Osteoblast (primary cell): ENCODE data around the gene PRKAR1B. TPM values are rescaled to one million over a fixed set of nuclear protein-coding genes. Genes with fewer than 3 reads are reported as not detected.

Experiments used
- DNase-seq: peaks from one replicate; pipeline ENCODE4 v3.0.0; 2011; ENCODE audit warnings: low spot score, mixed read lengths; ENCODE audit not compliant: insufficient read length; ENCODE audit errors: missing footprints
- H2AFZ ChIP-seq: 2 replicates; pipeline ENCODE4 v1.6.0; 2011; ENCODE audit warnings: mild to moderate bottlenecking, low read length
- H3K27ac ChIP-seq: 2 replicates; pipeline ENCODE4 v1.5.1; 2011; ENCODE audit warnings: mild to moderate bottlenecking, low read depth, low read length, moderate library complexity
- H3K27me3 ChIP-seq: 2 replicates; pipeline ENCODE4 v1.6.0; 2012; ENCODE audit warnings: mild to moderate bottlenecking, control low read depth, inconsistent platforms, low read length, moderate library complexity; ENCODE audit not compliant: insufficient read depth
- H3K36me3 ChIP-seq: 2 replicates; pipeline ENCODE4 v1.5.1; 2011; ENCODE audit warnings: mild to moderate bottlenecking, low read length, control low read depth, moderate library complexity; ENCODE audit not compliant: insufficient read depth
- H3K4me1 ChIP-seq: 2 replicates; pipeline ENCODE4 v1.5.1; 2011; ENCODE audit warnings: mild to moderate bottlenecking, low read length, control low read depth, moderate library complexity; ENCODE audit not compliant: insufficient read depth
- H3K4me2 ChIP-seq: 2 replicates; pipeline ENCODE4 v1.6.0; 2011; ENCODE audit warnings: mild to moderate bottlenecking, low read length; ENCODE audit not compliant: insufficient read depth
- H3K4me3 ChIP-seq: fragments of 200-600 bp; sonication (generic); 3 replicates; pipeline ENCODE4 v1.5.1; 2012; ENCODE audit warnings: mild to moderate bottlenecking, low read length, inconsistent platforms; ENCODE audit not compliant: insufficient read depth
- H3K79me2 ChIP-seq: 2 replicates; pipeline ENCODE4 v1.6.0; 2012; ENCODE audit warnings: mild to moderate bottlenecking, low read length, control low read depth, inconsistent platforms; ENCODE audit not compliant: insufficient read depth
- H3K9me3 ChIP-seq: 2 replicates; pipeline ENCODE4 v1.5.1; 2011; ENCODE audit warnings: low read depth, low read length, control low read depth
- H4K20me1 ChIP-seq: 2 replicates; pipeline ENCODE4 v1.6.0; 2012; ENCODE audit warnings: mild to moderate bottlenecking, low read length, control low read depth; ENCODE audit not compliant: insufficient read depth
- total RNA-seq: library from RNA; depleted of rRNA; stranded (reverse); fragments of >200 nt; gene quantifications from 2 replicates; pipeline ENCODE4 v1.2.3, GENCODE V29; 2012
- TF ChIP-seq, protein P1 (sequence below): IDR thresholded peaks from 2 replicates; pipeline ENCODE4 v1.5.1; 2011; ENCODE audit warnings: mild to moderate bottlenecking, low read depth, low read length, moderate library complexity; ENCODE audit errors: extremely low read depth

Gene PRKAR1B
- total RNA-seq, 1 donor, result 6.5 TPM

DNA sequence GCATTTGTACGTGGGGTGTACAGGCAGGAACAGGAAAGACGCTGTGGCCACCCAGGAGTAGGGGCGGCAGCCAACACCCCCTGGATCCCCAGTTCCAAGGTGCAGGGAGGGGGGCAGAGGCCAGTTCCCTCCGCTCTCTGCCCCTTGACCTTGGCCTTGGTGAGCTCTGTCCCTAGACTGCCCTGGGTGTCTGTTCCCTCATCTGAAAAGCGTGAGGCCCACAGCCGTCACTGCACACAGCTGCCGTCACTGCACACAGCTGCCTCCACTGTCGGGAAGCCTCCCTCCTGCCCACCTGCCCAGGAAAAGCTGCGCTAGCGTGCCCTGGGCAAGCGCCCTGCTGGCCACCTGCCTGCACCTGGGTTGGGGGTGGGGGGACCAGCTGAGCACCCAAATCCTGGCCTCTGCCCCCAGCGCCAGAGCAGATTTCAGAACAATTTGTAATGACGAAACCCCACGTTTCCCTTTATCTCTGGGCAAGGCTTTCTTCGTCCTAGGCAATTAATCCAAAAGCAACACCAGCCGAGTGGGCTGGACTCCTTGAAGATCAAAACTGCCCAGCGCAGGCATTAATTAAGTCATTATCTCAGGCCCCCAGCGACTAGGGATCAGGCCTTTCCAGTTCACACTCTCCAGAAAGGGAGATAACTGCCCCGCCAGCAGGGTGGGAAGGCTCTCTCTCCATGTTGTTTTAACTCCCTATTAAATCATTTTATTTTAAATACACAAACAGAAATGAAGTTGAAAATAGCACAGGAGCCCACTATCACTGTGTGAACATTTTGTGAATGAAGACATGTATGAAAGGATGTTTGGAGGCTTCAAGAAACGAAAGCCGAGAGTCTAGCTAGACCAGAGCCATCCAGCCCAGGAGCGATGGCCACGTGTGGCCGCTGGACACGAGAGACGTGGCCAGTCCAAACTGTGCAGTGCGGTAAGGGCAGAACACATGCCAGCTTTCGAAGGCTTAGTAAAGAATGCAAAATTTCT lies 203.4 kb downstream of the PRKAR1B start:
- Histone ChIP-seq H4K20me1 (peaks cover 12% of the 10 kb centered on the region), H3K79me2 (peaks cover 1% of the 10 kb centered on the region), H3K36me3 (no peaks in the 10 kb centered on the region), H2AFZ (no peak overlapping the region), H3K4me2 (no peak overlapping the region), H3K27ac (no peak overlapping the region), H3K4me1 (peaks cover 17% of the 10 kb centered on the region), H3K27me3 (peaks cover 24% of the 10 kb centered on the region), H3K4me3 (no peak overlapping the region), H3K9me3 (no peaks in the 10 kb centered on the region)
- TF ChIP-seq, protein P1, sequence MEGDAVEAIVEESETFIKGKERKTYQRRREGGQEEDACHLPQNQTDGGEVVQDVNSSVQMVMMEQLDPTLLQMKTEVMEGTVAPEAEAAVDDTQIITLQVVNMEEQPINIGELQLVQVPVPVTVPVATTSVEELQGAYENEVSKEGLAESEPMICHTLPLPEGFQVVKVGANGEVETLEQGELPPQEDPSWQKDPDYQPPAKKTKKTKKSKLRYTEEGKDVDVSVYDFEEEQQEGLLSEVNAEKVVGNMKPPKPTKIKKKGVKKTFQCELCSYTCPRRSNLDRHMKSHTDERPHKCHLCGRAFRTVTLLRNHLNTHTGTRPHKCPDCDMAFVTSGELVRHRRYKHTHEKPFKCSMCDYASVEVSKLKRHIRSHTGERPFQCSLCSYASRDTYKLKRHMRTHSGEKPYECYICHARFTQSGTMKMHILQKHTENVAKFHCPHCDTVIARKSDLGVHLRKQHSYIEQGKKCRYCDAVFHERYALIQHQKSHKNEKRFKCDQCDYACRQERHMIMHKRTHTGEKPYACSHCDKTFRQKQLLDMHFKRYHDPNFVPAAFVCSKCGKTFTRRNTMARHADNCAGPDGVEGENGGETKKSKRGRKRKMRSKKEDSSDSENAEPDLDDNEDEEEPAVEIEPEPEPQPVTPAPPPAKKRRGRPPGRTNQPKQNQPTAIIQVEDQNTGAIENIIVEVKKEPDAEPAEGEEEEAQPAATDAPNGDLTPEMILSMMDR, result no peak
- no peak for DNase-seq

DNA sequence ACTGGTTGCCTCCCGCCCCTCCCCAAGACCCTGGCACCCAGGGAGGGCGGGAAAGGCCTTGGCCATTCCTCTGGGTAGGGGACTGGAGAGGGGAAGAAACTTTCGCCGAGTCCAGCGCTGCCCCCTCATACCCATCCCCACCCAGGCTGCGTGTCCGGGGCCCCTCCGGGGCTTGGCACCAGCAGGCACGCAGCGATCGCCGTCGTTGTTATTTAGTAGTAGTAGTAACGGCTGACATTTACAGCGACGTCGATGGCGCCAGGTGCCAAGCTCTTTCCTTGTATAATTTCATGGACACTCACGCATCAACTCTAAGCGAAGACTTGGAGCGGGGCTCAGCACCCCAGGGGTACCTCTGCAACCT lies 204.1 kb downstream of the PRKAR1B start:
- H3K27ac ChIP-seq, result no peak overlapping the region
- H3K4me3 ChIP-seq, result no peak overlapping the region
- peaks cover 17% of the 10 kb centered on the region for H3K4me1 ChIP-seq
- peaks cover 12% of the 10 kb centered on the region for H4K20me1 ChIP-seq
- peaks cover 5% of the 10 kb centered on the region for H3K79me2 ChIP-seq
- H3K4me2 ChIP-seq, result no peak overlapping the region
- H2AFZ ChIP-seq, result no peak overlapping the region
- H3K27me3 ChIP-seq, result peaks cover 21% of the 10 kb centered on the region
- no peaks in the 10 kb centered on the region for H3K36me3 ChIP-seq
- no peaks in the 10 kb centered on the region for H3K9me3 ChIP-seq
- peak; percentile 75 for DNase-seq
- TF ChIP-seq, protein P1, result no peak

DNA sequence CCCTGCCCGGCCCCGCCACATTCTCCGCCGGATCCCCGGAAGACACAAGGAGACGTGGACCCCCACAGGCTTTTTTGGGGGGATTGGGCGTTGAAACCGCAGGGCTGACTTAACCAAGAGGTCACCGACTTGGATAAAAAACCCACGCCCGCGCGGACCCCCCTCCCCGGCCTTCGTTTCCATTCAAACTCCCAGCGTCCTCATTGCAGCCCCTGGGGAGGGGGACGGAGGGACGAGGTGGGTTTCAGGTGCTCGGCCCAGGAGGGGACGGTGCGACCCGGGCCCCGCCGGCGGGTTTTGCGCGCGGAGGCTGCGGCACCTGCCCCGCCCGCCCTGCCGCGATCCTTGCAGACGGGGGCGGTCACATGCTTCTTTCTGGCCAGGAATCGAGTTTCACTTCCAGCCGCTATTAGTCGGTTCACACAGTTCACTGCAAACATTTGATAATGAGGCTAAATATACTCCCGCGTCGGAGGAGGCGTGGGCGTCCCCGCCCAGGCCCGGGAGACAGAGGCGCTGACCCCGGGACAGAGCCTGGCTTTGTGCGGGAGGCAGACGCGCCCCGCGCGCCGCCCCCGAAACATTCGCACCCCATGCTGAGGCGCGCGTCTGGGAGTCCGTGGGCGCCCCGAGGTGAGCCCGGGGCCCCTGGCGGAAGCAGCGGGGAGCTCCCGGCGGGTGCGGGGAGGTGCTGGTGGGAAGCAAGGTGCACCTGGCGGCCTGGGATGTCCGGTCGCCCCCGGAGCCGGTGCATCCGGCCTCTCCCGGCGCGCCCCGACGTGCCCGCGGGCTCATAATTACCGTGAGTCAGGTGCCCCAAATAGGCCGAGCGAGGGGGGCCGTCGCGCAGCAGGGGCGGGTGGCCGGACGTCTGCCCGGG lies 204.8 kb downstream of the PRKAR1B start:
- Histone ChIP-seq H3K27me3 (peaks cover 21% of the 10 kb centered on the region), H3K4me3 (peak overlapping the region; percentile 66), H3K9me3 (no peaks in the 10 kb centered on the region), H3K4me2 (peak overlapping the region; percentile 77), H4K20me1 (peaks cover 12% of the 10 kb centered on the region), H3K4me1 (peaks cover 17% of the 10 kb centered on the region), H3K27ac (no peak overlapping the region), H3K79me2 (peaks cover 10% of the 10 kb centered on the region), H3K36me3 (no peaks in the 10 kb centered on the region), H2AFZ (no peak overlapping the region)
- peak; percentile 87 for DNase-seq
- TF ChIP-seq, protein P1, result no peak
